ENCODE data around the gene SLC27A3.
"Not testable (repeated sequence)": the region's sequence is repeated elsewhere in the genome, so short reads cannot be mapped to it uniquely, and the experiment has no call there.

The SLC27A3 gene

DNA sequence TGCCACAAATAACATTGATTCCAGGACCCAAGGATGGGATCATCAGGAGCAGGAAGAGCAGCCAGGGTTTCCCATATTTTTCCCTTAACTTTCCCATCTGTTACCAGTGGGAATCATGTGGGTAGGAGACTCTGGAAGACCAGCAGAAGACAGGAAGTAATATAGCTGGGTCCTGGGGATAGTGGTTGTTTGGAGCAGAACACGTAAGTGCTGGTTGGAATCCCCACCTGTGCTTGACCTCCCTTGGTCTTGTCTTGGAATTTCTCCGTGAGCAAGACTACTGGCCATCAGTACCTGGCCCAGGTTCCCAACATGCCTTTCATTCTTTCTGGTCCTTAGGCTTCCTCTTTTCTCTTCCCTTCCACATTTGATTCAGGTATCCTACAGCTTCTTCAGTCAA, 20.9 kb upstream of the SLC27A3 start:
- no peak for DNase-seq (ENCODE audit: insufficient read length, low spot score)
- FAIRE-seq, result no peak

DNA sequence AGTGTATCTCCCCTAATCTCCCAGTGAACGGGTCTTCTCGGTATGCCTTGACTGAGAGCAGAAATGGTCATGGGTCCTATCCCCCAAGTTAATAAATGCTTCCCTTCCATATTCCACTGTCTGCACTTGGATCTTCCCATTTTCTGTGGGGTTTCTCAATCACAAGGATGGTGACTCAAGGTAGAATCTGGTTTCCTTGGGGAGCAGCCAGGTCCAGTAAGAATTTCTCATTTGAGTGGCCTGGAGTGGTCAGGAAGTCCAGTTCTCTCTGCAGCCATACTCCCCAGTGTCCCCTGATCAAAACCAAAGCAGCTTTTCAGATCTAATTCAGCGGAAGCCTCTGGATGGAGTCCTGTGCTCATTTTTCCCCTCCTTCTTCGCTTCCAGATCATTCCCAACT, 14.8 kb upstream of the SLC27A3 start:
- DNase-seq (ENCODE audit: insufficient read length, low spot score) (no peak), FAIRE-seq (no peak)

DNA sequence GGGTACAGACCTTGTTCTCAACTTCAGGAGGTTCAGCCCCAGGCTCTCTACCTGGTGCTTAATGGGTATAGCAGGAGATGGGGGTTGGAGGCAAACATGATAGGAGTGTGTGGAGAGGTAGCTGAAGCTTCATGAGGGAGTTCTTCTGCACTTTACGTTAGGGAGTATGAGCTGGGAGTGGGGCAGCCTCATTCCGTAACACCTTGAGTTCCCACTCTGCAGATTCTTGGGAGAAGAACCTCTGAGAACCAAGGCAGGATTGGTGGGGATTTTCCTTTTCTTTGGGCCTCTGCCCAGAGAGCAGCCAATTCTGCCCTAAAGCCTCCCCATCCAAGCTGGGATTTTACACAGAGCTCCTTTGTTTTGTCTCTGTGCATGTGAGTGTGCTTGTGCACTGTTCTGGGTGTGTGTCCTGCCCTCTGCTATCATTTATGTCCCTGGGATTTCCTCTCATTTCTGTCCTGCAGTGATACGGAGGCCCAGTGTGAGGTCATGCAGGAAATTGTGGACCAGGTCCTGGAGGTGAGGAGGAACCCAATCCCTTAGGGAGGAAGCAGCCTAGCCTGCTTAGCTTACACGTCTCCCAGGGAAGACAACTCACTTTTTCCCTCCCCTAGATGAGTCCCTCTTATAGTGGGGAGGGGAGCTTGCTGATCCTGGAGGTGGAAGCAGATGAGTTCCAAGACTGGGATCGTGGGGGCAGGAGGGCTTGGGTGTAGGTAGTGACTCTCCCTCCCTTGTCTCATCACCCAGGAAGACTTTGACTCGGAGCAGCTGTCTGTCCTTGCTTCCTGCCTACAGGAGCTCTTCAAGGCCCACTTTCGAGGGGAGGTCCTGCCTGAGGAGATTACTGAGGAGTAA, 11.6 kb upstream of the SLC27A3 start:
- DNase-seq (ENCODE audit: insufficient read length, low spot score) (no peak), FAIRE-seq (no peak)

DNA sequence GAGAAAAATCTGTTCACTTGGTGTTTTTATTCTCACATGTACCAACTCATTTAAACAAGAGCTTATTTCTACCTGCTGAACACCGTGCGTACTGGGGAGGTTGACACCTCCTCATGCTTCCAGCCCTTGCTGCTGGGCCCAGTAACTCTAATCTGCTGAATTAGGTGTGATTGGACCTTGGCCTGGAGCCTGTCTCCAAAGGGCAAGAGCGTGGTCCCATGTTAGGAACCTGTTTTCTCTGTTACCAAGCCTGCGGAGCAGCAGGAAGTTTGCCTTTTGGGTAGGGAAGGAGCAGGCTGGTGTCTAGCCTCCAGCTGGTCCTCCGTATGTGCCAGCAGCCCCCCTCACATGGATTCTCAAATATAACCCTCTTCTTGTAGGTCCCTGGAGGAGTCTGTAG, 10.9 kb upstream of the SLC27A3 start:
- FAIRE-seq, result no peak
- no peak for DNase-seq (ENCODE audit: insufficient read length, low spot score)

DNA sequence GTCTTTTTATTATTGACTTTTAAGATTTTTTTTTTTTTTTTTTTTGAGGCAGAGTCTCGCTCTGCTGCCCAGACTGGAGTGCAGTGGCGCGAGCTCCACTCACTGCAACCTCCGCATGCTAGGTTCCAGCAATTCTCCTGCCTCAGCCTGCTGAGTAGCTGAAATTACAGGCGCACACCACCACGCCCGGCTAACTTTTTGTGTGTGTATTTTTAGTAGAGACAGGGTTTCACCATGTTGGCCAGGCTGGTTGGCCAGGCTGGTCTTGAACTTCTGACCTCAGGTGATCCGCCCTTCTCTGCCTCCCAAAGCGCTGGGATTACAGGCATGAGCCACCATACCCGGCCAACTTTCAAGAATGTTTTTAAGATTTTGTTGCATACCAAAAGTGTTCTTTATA, 8.5 kb upstream of the SLC27A3 start:
- not testable (repeated sequence) for DNase-seq (ENCODE audit: insufficient read length, low spot score); FAIRE-seq

DNA sequence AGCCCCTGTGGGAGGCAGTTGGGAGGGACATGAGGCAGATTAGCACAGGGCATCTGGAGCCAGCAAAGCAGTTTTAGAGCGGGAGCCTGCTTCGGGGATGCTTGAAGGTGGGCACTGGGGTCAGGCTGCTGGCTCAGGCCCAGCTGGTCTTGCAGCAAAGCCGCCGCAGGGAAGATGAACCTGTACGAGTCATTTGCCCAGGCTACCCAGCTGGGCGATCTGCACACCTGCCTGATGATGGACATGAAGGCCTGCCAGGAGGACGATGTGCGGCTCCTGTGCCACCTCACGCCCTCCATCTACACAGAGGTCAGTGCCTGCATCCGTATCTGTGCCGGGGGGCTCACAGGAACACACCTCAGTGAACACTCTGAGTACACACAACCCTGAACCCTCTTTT, 7.7 kb upstream of the SLC27A3 start:
- FAIRE-seq, result no peak

DNA sequence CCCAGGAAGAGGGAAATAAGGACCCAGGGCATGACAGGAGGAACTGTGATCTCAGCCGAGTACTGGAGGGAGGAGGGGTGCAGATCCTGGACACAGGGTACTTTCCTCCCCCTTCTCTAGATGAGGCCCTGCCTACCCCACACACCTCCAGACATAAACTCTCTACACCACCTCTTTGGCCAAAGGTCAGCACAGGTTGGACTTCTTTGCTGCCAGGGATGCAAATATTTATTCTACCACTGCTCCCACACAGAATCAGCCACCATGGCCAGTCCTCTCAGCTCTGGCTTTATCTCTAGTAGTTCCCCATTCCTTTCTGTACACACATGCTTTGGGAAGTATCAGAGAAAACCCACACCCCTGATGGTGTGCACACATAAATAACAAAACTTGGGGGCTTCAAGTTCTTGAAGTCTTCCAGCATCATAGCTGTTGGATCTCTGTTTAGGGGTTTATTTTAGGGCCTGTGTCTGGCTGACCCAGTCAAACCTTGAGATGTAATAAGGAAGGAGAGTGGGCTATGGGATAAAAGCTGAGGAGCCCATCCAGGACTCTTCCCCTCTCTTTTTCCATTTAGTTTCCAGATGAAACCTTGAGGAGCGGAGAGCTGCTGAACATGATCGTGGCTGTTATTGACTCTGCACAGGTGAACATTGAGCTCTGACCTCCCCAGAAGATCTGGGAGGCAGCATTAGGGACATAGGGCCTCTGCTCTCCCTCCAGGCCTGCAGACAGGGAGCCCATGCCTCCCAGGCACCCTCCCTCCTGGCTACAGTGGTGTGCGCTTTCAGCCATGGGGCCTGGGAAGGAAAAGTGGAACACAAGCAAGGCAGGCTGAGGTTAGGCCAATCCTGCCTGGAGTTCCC, 6.7 kb upstream of the SLC27A3 start:
- DNase-seq (ENCODE audit: insufficient read length, low spot score) (no peak), FAIRE-seq (no peak)

More for the DNA sequence above, 7.7 kb upstream of the SLC27A3 start:
- no peak for DNase-seq (ENCODE audit: insufficient read length, low spot score)

DNA sequence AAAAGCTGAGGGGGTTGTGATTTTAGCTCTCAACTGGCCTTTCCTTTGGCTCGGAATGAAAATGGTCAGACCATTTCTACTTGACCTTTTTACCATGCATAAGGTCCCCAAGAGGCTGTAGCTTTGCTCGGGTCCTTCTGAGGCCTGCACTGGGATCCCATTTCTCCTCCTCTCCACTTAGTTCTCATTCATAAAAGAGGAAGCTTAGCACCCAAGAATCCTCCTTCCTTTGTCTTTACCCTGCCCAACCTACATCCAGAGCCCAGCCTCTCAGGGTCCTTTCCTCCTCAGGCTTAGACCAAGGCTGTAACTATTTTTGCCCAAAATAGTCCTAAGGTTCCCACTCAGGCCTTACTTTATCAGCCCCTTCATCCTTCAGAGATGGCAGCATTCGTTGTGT, 6.0 kb upstream of the SLC27A3 start:
- FAIRE-seq (no peak), DNase-seq (ENCODE audit: insufficient read length, low spot score) (no peak)

DNA sequence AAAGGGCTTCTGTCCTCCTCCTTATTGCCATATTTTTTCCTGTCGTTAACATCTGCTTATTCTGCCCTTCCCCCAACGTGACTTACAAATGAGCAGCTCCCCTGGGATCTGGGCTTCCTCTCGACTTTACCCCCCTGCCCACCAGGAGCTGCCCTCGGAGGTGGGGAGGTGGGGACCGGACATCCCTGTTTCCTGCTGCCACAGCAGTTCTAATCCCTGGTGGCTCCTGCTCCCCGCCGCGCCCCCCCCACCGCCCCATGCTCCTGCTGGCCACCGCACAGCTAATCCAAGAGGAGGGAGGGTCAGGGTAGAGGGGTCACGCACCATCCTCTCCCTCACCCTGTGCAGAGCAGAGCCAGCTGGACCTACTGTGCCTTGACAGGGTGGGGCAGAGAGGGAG, 4.4 kb upstream of the SLC27A3 start:
- no peak for DNase-seq (ENCODE audit: insufficient read length, low spot score)
- FAIRE-seq, result no peak

DNA sequence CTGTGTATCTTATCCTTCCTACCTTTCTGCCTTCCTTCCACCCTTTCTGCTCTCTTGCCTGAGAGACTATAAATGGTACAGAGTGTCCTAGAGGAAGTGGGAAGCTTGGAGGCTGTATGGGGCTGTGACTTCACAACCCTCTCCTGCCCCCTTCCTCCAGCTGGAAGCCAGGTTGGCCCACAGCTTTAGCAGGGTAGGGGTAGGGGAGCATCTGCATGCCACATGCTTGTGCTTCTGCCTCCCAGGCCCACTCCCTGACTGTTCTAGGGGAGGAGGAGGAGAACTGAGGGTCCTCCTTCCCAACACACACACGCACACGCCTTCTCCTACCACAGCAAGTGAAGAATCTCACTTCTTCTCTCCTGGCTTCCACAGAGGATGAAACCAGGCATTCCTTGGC, 3.9 kb upstream of the SLC27A3 start:
- no peak for DNase-seq (ENCODE audit: insufficient read length, low spot score)
- no peak for FAIRE-seq

DNA sequence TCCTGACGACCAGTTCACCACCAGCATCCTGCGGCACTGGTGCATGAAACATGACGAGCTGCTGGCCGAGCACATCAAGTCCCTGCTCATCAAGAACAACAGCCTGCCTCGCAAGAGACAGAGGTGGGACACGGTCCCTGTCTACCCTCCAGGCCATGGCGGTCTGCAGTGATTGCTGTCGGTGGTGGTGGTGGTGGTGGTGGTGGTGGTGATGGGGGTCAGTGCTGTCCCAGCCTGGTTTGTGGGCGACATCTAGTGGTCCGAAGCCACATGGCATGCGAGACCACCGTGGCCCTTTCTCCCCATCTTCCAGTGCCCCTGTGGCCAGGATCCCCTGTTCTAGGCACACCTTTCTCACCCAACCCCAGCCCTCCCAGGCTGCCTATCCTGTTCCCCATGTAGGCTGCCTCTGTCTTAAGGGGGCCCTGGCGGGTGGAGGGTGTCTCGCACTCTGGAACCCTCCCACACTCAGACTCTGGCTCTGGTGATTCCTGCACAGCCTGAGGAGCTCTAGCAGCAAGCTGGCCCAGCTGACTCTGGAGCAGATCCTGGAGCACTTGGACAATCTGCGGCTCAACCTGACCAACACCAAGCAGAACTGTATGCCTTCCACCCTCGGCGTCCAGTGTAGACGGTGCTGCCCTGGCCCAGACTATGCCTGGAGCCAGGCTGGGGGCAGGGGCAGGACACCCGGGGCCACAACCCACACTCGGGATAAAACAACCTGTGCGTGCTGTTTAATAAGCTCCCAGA, 3.2 kb upstream of the SLC27A3 start:
- FAIRE-seq, result peak; percentile 64

DNA sequence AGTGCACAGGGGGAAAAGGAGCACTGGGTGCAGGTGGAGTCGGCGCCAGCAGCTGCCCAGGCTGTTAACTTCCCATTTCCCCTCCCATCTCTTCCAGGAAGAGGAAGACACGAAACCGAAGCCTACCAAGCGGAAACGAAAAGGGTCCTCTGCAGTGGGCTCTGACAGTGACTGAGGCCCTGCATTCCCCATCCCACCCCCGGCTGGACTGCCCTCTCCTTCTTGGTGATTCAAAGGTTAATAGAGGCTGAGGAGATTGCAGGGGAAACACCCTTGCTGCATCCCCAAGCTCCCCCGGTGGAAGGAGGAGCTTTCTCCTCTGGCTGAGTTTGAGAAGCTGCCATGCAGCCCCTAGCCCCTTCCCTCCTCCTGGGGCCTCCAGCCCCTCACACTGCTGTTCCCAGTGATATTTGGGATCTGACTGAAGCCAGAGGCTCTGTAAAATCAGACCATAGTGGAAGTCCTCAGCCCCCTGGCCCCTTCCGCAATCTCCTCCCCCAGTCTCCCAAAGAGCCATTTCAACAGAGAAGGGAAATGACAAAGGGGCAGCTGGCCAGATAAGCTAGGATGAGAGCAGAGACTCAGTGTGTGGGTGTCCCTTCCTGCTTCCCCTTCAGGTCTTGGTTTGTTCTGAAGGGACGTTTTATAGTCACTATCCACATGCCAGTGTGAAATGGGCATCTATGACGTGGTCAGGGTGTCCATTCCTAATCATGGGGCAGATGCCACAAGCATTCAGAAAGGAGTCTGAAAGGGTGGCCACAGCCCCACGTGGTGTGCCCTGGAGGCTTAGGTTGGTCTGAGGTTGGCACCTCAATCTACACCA, 1.9 kb upstream of the SLC27A3 start:
- no peak for FAIRE-seq
- no peak for DNase-seq (ENCODE audit: insufficient read length, low spot score)

More for the DNA sequence above, 3.2 kb upstream of the SLC27A3 start:
- peak; percentile 17 for DNase-seq (ENCODE audit: insufficient read length, low spot score)

DNA sequence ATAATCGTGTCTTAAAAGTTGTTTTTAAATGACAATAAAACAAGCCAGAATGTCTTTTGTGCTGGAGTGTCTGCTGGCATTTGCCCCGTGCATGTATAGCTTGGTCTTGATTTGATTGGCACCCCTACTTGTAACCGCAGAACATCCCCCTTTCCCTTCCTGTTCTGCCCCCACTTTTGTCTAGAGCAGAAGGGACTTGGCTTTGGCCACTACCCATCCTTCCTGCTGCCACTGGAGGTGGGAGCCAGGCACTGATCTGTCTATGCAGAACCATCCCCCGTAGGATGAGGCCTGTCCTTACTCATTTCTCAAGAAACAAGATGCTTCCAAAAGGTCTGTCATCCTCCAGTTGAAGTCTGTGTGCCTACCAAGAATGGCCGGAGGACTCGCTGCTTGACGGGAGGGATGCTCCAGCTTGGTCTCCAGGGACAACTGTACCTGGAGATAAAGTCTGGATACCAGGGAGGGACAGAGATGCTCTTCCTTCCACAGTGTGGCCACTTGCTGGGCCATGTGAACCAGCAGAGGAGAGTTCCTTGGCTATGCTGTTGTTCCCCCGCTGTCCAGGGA, 1.1 kb upstream of the SLC27A3 start:
- DNase-seq (ENCODE audit: insufficient read length, low spot score) (no peak), FAIRE-seq (no peak)

DNA sequence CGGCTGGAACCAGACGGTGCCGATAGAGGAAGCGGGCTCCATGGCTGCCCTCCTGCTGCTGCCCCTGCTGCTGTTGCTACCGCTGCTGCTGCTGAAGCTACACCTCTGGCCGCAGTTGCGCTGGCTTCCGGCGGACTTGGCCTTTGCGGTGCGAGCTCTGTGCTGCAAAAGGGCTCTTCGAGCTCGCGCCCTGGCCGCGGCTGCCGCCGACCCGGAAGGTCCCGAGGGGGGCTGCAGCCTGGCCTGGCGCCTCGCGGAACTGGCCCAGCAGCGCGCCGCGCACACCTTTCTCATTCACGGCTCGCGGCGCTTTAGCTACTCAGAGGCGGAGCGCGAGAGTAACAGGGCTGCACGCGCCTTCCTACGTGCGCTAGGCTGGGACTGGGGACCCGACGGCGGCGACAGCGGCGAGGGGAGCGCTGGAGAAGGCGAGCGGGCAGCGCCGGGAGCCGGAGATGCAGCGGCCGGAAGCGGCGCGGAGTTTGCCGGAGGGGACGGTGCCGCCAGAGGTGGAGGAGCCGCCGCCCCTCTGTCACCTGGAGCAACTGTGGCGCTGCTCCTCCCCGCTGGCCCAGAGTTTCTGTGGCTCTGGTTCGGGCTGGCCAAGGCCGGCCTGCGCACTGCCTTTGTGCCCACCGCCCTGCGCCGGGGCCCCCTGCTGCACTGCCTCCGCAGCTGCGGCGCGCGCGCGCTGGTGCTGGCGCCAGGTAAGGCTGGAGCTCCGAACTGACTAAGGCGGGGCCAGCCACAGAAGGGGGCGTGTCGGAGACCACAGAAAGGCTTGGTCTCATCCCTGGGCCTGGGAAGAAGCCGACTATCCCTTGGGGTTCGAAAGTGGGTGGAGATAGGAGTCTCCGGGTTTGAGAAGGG, 486 bp downstream of the SLC27A3 start:
- FAIRE-seq, result peak; percentile 26

DNA sequence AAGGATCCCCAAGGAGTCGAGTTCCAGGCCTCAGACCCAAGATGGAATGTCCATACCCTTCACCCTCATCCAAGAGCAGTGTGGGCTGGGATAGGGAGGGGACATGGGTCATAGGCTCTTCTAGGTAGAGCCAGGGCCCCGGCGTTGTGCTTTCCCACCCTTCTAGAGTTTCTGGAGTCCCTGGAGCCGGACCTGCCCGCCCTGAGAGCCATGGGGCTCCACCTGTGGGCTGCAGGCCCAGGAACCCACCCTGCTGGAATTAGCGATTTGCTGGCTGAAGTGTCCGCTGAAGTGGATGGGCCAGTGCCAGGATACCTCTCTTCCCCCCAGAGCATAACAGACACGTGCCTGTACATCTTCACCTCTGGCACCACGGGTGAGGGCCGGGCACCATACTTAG, 1.1 kb downstream of the SLC27A3 start:
- DNase-seq (ENCODE audit: insufficient read length, low spot score), result no peak
- no peak for FAIRE-seq

More for the DNA sequence above, 486 bp downstream of the SLC27A3 start:
- DNase-seq (ENCODE audit: insufficient read length, low spot score), result peak; percentile 57

DNA sequence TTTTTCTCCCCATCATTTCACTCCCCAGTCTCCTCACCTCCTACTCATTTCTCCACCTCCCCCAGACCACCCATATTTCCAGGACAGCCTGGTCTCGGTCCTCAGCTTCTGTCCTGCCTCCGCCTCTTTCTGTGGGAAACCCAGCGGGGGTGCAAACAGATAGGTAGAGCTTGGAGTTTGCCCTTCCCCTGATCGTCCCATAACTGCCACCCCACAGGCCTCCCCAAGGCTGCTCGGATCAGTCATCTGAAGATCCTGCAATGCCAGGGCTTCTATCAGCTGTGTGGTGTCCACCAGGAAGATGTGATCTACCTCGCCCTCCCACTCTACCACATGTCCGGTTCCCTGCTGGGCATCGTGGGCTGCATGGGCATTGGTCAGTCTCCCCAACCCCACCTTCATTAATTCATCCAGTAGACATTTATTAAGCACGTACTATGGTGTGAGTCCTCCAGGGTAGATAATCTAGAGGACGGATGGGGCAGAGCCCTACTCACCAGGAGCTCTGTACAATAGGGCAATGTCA, 1.7 kb downstream of the SLC27A3 start:
- FAIRE-seq, result no peak

DNA sequence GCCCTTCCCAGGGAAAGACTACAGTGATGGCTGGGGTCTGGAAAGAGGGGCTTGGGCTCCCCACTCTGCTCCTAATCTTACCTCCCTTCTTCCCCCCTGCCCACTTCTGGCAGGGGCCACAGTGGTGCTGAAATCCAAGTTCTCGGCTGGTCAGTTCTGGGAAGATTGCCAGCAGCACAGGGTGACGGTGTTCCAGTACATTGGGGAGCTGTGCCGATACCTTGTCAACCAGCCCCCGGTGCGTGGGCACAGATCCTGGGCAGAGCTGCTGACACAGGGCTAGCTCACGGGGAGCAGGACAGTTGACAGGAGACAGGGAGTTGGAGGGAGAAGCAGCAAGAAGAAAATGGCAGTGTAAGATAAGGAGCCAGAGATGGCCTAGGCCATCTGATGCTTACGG, 2.4 kb downstream of the SLC27A3 start:
- DNase-seq (ENCODE audit: insufficient read length, low spot score) (no peak), FAIRE-seq (no peak)

More for the DNA sequence above, 1.7 kb downstream of the SLC27A3 start:
- DNase-seq (ENCODE audit: insufficient read length, low spot score), result no peak

DNA sequence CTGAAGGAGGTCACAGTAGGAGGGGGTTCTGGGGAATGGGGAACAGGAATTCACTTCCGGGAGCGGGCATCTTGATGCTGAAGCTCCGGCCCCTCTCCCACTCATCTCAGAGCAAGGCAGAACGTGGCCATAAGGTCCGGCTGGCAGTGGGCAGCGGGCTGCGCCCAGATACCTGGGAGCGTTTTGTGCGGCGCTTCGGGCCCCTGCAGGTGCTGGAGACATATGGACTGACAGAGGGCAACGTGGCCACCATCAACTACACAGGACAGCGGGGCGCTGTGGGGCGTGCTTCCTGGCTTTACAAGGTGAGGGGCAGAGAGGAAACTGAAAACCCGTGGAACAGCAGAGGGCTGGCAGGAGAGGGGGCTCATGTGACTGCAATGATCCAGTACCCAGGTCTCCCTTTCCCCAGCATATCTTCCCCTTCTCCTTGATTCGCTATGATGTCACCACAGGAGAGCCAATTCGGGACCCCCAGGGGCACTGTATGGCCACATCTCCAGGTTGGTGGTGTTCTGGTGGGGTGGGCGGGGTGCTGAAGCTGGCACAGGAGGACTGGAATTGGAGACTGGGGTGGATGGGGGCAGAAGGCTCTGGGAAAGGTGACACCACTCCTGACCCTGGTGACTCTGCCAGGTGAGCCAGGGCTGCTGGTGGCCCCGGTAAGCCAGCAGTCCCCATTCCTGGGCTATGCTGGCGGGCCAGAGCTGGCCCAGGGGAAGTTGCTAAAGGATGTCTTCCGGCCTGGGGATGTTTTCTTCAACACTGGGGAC, 3.0 kb downstream of the SLC27A3 start:
- FAIRE-seq (no peak), DNase-seq (ENCODE audit: insufficient read length, low spot score) (no peak)
